GM15510 (cell line): ENCODE data around the gene ISY1.

ENCODE experiments used
- POLR2A ChIP-seq: IDR thresholded peaks from 3 replicates; pipeline ENCODE4 v1.6.1; 2011; ENCODE audit warnings: borderline replicate concordance; ENCODE audit not compliant: insufficient read length; ENCODE audit errors: extremely low read depth

Gene ISY1

GRCh38 chr3:129160891-129161859, at the start of gene ISY1:
Gene ISY1 (minus strand): TSS chr3:129161063. CDS start chr3:129160975, 88 bp downstream.
- TF ChIP-seq POLR2A, result peak; percentile 93

- TF ChIP-seq POLR2A, result no peak
Measured at GRCh38 chr3:129207479-129207878, 46.6 kb upstream of the ISY1 start.

GRCh38 chr3:129205109-129205832, 44.4 kb upstream of the ISY1 start:
- TF ChIP-seq POLR2A, result no peak

GRCh38 chr3:129204473-129204872, 43.6 kb upstream of the ISY1 start:
- TF ChIP-seq POLR2A, result no peak

GRCh38 chr3:129199366-129199765, 38.5 kb upstream of the ISY1 start:
- TF ChIP-seq POLR2A, result no peak

GRCh38 chr3:129197321-129197720, 36.5 kb upstream of the ISY1 start:
- TF ChIP-seq POLR2A, result no peak

- no peak for TF ChIP-seq POLR2A
Measured at GRCh38 chr3:129196601-129197000, 35.7 kb upstream of the ISY1 start.

- TF ChIP-seq POLR2A, result no peak
Measured at GRCh38 chr3:129195731-129196256, 34.9 kb upstream of the ISY1 start.

- TF ChIP-seq POLR2A, result no peak
Measured at GRCh38 chr3:129187857-129188256, 27.0 kb upstream of the ISY1 start.

GRCh38 chr3:129185783-129186182, 24.9 kb upstream of the ISY1 start:
- TF ChIP-seq POLR2A, result no peak

- TF ChIP-seq POLR2A, result no peak
Measured at GRCh38 chr3:129184396-129184657, 23.5 kb upstream of the ISY1 start.

GRCh38 chr3:129183569-129184395, 22.9 kb upstream of the ISY1 start, which contains the start of gene CNBP:
Gene CNBP (minus strand): TSS chr3:129183896. CDS start chr3:129171757, 12,139 bp downstream.
- TF ChIP-seq POLR2A, result peak; percentile 88

GRCh38 chr3:129182390-129183185, 21.7 kb upstream of the ISY1 start:
- TF ChIP-seq POLR2A, result no peak

- TF ChIP-seq POLR2A, result no peak
Measured at GRCh38 chr3:129181819-129182218, 21.0 kb upstream of the ISY1 start.

- TF ChIP-seq POLR2A, result no peak
Measured at GRCh38 chr3:129180461-129180860, 19.6 kb upstream of the ISY1 start.

GRCh38 chr3:129176051-129176450, 15.2 kb upstream of the ISY1 start:
- TF ChIP-seq POLR2A, result no peak
